CD4-positive, alpha-beta T cell treated with Interleukin-2 at 100 ng/mL for 4 hours (primary cell): ENCODE data around the gene TAF1C.
"Not testable (repeated sequence)": the region's sequence is repeated elsewhere in the genome, so short reads cannot be mapped to it uniquely, and the experiment has no call there.

ENCODE experiments used
- DNase-seq: peaks from one replicate; pipeline ENCODE4 v3.0.0-alpha.2; 2020; ENCODE audit warnings: low spot score

The TAF1C gene, protein sequence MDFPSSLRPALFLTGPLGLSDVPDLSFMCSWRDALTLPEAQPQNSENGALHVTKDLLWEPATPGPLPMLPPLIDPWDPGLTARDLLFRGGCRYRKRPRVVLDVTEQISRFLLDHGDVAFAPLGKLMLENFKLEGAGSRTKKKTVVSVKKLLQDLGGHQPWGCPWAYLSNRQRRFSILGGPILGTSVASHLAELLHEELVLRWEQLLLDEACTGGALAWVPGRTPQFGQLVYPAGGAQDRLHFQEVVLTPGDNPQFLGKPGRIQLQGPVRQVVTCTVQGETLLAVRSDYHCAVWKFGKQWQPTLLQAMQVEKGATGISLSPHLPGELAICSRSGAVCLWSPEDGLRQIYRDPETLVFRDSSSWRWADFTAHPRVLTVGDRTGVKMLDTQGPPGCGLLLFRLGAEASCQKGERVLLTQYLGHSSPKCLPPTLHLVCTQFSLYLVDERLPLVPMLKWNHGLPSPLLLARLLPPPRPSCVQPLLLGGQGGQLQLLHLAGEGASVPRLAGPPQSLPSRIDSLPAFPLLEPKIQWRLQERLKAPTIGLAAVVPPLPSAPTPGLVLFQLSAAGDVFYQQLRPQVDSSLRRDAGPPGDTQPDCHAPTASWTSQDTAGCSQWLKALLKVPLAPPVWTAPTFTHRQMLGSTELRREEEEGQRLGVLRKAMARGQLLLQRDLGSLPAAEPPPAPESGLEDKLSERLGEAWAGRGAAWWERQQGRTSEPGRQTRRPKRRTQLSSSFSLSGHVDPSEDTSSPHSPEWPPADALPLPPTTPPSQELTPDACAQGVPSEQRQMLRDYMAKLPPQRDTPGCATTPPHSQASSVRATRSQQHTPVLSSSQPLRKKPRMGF

DNA sequence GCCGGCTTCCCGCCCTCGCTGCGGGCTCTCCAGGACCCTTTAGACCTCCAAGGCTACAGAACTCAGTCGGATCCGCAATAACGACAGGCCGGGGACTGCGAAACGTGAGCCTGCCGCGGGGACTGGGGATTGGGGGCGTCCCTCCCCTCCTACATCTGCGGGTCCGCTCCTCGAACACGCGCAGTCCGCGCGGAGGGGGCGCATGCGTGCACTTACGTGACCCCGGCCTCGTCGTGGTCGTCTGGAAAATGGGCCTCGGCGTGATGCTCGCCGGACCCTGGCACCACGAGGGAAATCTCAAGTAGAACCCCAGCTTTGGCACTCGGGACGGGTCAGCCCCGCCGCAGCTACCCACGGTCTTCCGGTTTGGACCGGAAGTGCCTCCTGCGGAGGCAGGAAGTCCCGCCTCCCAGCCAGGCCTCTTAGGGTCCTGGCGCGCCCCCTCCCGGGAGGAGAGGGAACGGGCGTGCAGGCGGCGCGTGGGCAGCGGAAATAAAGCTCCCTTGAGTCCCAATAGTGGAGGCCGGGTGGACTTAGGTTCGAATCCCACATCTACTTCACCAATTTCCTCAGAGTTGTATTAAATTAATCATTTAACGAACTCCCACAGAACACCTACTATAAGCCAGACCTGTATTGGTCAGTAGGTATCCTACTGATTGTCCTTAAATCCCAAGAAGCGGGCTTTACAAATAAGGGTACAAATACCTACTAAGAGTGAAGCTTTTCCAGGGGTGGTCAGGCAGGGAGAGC, at the start of gene TAF1C:
TSS of gene TAF1C (minus strand) at position 373 of the 753 bp plus-strand sequence. CDS start 2,069 bp downstream, outside the sequence.
- DNase-seq, result peak; percentile 92

DNA sequence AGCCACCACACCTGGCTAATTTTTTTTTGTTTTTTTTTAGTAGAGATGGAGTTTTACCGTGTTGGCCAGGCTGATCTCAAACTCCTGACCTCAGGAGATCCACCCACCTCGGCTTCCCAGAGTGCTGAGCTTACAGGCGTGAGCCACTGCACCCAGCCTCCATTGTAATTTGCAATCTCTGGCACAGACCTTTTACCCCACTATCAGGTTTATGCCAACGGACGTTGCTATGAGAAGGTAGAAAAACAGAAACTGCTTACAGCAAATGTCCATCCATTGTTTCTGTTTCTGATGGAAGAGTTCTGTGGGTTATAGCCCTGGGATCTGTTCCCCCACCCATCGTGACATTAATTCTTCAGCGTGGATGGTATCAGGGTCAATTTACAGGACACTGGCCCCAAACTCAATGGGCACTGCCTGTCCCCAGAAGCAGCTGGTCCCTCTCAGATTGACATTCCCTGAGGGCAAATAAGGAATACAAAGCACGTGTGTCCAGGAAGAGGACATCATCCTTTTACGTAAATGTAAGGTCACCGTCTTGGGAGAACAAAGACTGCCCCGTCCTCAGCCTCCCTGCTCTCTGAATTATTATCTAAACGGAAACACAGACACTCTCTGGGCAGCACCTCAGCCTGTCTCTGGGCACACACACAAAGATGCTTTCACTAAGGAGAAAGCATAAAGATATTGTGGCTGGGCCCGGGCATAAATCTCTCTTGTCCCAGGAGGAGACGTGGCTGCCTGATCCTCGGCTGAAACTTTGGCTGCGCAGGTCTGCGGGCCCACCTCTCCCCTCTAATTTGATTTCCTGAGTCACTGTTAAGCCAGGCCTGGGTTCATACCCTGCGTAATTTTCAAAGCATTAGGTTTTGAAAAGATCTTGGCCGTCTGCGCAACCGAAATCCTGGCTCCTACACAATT, 47.7 kb upstream of the TAF1C start:
- no peak for DNase-seq

DNA sequence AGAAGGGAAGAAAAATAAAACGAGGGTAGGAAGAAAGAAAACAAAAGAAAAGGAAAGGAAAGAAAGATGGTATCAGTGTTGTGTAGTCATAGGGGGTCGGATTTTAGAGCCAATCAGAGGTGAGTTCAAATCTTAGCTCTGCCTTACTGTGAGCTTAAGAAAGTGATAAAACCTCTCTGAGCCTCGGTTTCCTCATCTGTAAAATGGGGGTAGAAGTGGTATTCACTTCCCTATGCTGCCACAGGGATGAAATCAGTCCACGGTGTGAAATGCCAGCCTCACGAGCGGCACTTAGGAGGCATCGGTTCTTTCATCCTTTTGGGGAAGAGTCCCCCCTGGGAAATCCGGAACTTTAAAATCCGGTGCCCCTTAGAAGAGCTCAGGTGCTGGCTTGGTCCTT, 46.9 kb upstream of the TAF1C start:
- DNase-seq, result no peak

DNA sequence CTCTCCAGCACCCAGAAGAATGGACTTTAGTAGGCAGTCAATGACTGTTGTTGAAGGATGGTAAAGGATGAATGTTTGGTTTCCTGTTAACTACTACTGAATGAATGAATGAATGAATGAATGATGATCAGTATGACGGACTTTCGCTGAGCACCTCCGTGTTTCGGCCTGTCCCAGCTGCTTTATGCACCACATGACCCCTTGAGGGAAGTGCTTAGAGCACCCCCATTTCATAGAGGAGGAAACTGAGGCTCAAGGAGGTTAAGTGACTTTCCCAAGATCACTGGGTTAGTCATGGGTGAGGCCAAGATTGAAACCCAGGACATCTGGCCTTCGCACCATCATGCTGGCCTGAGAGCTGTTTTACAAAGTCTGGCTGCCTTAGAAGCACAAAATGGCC, 46.1 kb upstream of the TAF1C start:
- DNase-seq, result no peak

DNA sequence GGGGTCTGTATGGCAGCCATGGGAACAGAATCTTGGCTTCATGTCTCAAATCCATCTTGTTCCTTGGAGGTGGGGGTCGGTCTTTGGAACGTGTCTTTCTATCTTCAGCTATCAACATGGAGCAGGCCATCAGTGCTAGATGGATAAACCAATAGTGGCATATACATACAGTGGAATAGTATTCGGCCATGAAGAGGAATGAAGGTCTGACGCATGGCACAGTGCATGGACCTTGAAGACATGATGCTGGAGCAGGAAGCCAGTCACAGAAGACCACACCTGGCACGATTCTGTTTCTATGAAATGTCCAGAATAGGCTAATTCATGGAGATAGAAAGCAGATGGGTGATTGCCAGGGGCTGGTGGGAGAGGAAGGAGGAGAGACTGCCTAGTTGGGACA, 45.2 kb upstream of the TAF1C start:
- no peak for DNase-seq

DNA sequence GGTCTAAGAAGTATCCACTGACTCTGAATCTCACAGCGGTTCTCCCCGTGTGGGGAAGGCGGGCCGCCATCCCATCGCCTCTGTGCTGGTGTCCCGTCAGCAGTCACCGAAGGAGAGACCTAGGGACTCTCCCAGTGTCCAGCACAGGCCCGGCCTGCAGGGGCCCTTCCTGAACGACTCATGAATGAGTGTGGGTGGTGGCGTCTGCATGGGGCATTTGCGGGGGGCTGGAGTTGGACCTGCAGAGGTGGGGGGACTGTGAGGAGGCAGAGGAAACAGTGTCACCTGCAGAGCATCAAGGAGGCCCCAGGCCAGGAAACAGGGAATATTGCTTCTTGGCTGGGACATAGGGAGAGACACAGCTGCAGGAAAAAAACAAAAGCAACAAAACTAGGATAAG, 42.6 kb upstream of the TAF1C start:
- DNase-seq, result no peak

DNA sequence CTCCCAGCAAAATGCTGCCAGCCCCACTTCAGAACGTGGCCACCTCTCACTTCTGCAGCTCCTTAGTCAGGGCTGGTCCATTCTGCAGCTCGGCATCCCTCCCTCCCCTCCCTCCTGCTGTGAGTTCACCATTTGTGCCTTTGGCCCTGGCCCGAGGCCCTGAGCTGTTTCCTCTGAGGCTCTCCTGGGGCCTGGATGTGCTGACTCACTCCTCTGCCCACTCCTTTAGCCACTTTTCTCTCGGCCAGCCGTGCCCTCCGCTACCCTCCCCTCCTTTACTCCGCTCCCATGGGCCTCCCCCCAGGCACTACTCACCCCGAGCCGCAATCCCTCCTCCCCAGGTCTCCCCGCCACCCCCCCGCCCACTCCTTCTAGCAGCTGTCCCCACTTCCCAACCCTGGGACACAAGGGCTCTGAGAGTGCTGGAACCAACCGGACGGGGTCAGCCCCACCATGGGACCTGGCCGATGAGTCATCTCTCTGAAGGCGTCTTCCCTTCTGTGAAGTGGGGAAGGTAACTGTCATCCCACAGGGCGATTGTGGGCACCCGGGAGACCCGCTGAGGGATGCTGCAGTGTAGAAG, 41.5 kb upstream of the TAF1C start:
- DNase-seq, result no peak

DNA sequence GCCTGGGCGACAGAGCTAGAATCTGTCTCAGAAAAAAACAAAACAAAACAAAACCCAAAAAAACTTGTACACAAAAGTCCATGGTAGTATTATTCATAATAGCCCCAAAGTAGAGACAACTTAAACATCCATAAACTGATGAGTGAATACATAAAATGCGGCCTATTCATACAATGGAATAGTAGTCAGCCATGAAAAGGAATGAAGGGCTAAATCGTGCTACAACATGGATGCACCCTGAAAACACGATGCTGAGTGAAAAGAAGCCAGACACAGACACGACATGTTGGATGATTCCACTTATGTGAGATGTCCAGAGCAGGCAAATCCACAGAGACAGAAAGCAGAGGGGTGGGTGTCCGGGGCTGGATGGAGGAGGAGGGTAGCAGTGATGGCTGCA, 40.7 kb upstream of the TAF1C start:
- no peak for DNase-seq

DNA sequence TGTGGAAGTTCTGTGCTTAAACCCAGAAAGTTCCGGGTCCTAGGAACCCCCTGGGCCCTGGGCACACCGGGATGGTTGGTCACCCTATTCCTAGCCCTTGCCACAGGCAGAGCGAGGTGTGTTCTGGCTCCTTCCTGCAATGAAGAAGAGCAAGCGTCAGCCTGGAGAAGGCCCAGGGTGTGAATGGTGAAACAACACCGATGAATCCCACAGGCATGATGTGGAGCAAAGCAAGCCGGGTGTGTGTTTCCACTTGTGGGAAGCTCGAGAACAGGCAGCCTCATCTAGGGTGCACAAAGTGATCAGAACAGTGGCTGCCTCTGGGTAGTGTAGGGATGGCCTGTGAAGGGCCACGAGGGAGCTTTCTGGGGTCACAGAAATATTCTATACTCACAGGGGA, 39.2 kb upstream of the TAF1C start:
- no peak for DNase-seq

DNA sequence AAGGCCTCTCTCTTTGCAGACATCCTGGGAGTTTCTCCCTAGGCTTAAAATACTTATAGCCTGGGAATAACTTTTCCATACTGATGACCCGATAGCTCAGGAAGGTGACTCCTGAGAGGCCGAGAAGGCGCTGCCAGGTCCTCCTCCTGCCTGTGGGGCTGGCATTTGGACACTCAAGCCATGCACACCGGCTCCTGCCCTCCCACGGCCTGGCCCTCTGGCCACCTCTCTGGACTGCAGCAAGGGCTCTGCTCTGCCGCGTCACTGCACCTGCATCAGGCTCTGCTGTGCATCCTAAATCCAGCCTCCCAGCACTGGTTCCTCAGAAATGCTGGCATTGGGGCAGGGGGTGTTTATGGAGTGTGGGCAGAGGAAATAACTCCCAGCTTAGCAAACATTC, 38.7 kb upstream of the TAF1C start:
- no peak for DNase-seq

DNA sequence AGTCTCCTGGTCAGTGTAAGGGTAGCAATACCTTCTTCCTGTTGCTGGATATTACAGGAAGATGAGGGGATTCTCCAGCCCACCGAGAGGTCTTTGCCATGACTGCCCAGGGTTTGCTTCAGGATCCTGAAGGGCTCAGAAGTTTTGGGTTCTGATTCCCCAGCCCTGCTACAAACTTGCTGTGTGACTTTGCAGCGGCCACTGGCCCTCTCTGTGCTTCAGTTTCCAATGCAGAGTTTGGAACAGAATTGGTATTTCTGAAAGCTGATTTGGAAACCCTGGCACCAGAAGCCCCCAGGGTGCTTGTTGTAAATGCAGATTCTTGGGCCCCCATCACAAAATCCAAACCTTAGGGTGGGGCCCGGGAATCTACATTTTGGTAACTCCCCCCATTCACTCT, 38.3 kb upstream of the TAF1C start:
- DNase-seq, result no peak

DNA sequence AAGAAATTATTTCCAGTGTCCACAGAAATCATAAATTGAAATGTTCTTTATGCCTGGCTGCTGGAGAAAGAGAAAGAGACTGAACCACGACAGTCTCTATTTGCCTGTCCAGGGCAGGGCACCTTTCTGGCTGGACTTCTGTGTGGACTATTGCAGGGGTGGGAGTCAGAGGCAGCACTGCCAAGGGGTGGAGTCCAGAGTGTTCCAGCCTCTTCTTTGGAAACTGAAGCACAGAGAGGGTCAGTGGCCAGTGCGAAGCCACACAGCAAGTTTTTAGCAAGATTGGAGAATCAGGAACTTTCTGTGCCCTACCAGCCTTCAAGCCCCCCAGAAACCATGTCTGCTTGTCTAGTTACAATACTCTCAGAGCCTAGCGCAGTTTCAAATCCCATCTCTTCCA, 37.7 kb upstream of the TAF1C start:
- DNase-seq, result no peak

DNA sequence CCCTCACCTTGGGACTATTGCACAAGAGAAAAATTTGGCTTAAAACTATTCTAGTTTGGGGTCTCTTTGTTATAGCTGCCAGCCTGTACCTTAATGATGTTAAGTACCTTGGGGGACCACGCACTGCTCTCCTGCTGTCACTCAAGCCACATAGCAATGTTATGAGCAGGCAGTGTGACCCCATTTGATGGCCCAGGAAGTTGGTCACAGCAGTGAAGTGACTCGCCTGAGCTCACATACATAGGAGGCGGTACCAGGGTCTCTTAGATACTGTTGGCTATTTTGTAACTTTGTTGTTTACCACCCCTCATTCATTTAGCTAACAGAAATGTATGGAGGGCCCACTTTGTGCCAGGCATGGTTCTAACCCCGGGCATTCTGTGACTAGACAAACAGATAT, 36.6 kb upstream of the TAF1C start:
- DNase-seq, result no peak

DNA sequence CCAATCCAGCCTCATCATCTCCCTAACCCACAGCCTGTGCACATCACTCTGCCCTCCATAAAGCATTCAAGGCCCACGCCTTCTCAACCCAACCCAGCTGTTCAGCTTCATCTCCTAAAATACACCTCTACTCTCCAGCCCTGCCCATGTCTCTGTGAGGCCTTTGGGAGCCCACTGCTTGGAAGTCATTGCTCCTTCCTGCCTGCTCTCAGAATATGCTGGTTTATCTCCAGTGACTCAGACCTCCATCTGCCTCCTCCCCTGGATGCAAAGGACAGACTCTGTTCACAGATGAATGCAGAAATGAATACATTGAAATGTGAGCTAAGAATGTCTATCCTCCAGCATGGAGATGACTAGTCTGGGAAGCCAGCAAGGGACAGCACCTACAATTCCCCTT, 34.0 kb upstream of the TAF1C start:
- DNase-seq, result no peak

DNA sequence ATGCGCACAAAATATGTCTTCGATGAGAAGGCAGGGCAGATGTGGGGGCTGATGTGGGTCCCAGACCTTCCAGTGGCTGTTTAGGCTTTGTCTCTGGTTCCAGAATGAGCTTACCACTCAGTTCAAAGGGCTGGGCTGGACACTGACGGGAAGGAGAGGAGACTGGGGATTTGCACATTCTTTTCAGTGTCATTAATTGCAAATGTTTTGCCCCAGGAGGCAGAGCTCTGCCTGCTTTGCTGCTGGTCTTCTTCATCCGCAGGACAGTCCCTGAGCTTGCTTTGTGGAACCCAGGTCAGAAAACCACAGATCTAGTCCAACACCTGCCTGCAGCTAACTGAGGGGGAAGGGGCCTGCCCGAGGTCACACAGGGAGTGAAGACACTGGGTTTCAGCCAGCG, 32.1 kb upstream of the TAF1C start:
- no peak for DNase-seq

DNA sequence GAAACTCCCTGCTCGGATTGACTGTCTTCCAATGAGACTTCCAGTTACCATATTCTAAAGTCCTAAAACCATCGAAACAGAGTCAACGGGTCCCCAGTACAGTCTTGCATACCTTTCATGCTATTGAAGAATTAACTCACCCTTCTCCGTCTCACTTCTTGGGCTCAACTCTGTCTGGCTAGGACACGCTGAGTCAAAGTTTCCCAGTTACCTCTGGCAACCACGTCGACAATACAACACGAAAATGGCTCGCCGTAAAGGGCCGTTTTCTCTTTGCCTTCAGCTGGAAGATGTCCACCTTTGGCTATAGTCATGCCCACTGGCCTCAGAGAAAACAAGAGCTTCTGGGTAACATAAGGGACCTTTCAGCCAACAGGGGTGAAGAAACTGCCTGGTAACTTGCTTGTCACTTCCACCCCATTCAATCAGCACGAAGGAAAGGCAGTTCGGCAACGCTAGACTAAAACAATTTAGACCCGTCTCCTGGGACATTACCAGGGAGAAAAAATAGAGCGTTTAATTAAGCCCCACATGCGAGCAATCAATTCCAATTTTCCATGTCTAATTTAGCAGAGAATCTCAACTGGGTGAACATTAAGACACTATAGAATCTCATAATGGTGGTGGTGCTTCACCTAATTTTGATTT, 31.4 kb upstream of the TAF1C start:
- DNase-seq, result no peak

DNA sequence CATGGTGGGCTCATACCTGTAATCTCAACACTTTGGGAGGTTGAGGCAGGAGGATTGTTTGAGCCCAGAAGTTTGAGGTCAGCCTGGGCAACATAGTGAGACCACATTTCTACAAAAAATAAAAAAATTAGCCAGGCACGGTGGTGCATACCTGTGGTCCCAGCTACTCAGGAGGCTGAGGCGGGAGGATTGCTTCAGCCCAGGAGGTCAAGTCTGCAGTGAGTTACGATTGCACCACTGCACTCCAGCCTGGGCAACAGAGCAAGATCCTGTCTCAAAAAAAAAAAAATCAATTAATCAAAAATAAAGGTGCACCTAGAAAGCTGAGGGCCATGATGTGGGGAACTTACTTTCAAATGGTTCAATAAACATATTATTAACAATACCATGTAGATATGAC, 29.3 kb upstream of the TAF1C start:
- DNase-seq, result not testable (repeated sequence)

DNA sequence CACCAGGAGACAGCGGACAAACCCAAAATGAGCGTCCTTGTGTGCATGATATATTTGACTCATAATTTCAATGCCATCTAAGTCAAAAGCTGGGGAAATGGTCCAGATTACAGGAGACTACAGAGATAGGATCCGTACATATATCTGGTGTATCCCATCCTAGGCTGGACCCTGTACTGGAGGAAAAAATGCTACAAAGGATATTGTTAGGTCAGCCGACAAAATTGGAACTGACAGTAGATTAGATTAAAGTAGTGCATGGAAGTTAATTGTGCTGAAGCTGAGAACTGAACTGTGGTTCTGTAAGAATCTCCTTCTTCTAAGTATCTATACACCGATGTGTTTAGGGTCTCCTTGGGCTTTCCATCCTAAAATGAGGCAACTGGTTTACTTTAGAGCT, 28.7 kb upstream of the TAF1C start:
- DNase-seq, result no peak

DNA sequence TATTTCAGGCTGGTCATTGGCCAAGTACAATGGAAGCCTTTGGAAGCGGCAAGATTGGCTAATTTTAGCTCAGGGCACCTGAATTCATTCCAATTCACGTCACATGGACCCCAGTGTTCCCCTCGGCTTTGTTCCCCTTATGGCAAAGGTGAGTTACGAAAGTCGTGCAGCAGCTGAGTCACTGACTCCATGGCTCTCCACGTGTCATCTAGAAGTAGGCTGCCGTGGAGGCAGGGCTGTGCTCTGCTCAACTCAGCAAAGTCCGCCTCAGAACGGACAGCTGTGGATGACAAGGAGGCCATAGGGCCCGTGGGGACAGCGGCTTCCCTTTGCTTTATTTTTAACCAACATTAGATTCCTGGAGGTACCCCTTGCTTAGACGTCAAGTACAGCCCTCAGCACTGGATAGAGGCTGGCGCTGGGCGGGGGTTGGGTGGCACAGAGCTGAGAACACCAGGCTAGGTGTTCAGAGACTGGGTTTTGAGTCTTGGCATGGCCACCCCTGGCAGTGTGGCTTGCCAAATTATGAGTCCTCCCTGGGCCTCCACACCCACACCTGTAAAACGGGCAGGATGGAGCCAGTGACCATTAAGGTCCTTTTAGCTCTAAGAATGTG, 27.7 kb upstream of the TAF1C start:
- DNase-seq, result no peak

DNA sequence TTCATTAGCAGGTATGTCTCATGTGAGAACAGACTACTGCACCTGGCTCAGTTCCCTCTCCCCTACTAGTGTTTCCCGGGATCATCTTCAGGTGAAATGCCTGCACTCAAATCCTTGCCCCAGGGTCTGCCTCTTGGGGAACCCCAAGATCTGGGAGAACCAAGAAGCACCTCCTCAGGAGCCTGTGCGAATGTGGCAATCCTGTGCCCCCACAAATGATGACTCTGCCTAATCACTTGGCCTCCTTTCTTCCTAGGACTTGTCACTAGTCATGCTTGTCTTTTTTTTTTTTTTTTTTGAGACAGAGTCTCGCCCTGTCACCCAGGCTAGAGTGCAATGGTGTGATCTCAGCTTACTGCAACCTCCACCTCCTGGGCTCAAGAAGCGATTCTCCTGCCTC, 25.8 kb upstream of the TAF1C start:
- no peak for DNase-seq
